Bronchial epithelial cell (primary cell): Measurements from ENCODE around the gene CCT2. TPM values are rescaled to one million over a fixed set of nuclear protein-coding genes. Genes with fewer than 3 reads are reported as not detected.

Source experiments
- DNase-seq: peaks from one replicate; pipeline ENCODE4 v3.0.0-alpha.2; 2010; ENCODE audit warnings: low read depth
- FAIRE-seq: peaks from 2 replicates; lab custom pipeline; 2011; peaks lifted over from hg19 to GRCh38; lab: Jason Lieb, UNC
- H3K27me3 ChIP-seq: 2 replicates; pipeline ENCODE4 v1.5.1; 2011; ENCODE audit warnings: low read length; ENCODE audit not compliant: control insufficient read depth, insufficient read depth
- H3K36me3 ChIP-seq: 2 replicates; pipeline ENCODE4 v1.5.1; 2011; ENCODE audit warnings: low read length; ENCODE audit not compliant: control insufficient read depth, insufficient read depth
- H3K4me3 ChIP-seq: 2 replicates; pipeline ENCODE4 v1.5.1; 2011; ENCODE audit warnings: mild to moderate bottlenecking, low read depth, low read length, control low read depth
- total RNA-seq: library from RNA; depleted of rRNA; stranded (reverse); fragments of >200 nt; gene quantifications from 2 replicates; pipeline ENCODE4 v1.2.1, GENCODE V29; 2014
- TF ChIP-seq, protein P1 (sequence below): IDR thresholded peaks from 2 replicates; pipeline ENCODE4 v1.5.1; 2011; ENCODE audit warnings: mild to moderate bottlenecking, moderate library complexity, low read length, control low read depth, inconsistent platforms; ENCODE audit not compliant: insufficient read depth, severe bottlenecking

The CCT2 gene
- total RNA-seq, 1 donor from 2014 or later: 235 TPM

DNA sequence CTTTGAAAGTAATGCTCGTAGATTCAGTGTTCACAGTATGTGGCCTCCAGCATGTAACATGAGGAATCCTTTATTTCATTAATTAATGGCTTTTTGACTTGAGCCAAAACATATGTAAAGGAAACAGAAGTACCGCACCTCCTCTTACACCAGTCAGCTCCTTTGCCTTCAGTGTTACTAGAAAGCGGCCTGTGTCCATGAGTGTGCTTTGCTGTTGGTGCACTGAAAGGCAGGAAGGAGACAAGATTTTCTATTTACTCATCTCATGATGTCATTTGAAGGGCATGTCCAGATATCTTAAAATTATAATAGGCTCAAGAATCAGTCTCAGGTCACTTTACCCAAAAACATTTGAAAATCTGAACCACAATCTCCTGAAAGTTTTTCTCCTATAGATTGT is 9.9 kb upstream of the CCT2 start:
- TF ChIP-seq, protein P1, sequence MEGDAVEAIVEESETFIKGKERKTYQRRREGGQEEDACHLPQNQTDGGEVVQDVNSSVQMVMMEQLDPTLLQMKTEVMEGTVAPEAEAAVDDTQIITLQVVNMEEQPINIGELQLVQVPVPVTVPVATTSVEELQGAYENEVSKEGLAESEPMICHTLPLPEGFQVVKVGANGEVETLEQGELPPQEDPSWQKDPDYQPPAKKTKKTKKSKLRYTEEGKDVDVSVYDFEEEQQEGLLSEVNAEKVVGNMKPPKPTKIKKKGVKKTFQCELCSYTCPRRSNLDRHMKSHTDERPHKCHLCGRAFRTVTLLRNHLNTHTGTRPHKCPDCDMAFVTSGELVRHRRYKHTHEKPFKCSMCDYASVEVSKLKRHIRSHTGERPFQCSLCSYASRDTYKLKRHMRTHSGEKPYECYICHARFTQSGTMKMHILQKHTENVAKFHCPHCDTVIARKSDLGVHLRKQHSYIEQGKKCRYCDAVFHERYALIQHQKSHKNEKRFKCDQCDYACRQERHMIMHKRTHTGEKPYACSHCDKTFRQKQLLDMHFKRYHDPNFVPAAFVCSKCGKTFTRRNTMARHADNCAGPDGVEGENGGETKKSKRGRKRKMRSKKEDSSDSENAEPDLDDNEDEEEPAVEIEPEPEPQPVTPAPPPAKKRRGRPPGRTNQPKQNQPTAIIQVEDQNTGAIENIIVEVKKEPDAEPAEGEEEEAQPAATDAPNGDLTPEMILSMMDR: no peak
- Histone ChIP-seq H3K36me3 (peaks cover 8% of the 10 kb centered on the region), H3K27me3 (no peaks in the 10 kb centered on the region), H3K4me3 (no peak overlapping the region)
- DNase-seq (no peak), FAIRE-seq (no peak)

DNA sequence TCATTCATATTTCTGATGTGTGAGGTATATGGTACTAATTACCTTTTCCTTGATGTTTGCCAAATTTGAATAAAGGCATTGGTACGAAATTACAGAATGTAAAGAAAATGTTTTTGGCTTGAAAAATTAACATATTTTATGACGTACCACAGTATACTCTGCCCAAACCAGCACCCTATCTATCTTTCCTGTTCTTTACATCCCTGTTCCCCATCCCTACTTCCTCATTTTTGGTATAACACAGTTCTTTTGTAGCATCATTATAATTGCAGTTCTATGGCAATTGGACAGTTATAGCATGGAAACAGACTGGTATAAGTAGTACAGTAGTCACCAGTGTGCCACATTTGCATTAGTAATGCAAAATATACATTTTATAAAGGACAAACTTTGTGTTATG is 7.0 kb upstream of the CCT2 start:
- DNase-seq (no peak), FAIRE-seq (no peak)
- H3K4me3 ChIP-seq: no peak overlapping the region

DNA sequence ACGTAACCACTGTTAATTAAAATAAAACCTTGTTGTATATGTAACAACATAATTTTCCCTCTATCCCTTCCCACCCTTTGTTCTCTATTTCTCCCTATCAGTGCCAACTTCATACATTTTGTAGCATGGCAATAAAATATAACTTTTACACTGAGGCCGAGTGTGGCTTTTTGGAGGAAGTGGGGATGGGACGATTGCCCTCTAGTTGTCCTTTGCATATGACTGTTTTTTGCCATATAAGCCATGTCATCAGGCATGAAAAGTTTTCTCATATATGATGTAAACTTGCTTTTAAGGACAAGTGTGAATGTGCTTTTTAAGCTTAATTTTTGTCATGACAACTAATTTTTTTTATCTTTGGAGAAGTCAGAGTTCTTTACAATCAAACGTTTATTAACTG is 6.2 kb upstream of the CCT2 start:
- TF ChIP-seq, protein P1: no peak
- H3K27me3 ChIP-seq: no peaks in the 10 kb centered on the region
- DNase-seq: no peak
- peaks cover 4% of the 10 kb centered on the region for H3K36me3 ChIP-seq
- no peak overlapping the region for H3K4me3 ChIP-seq
- FAIRE-seq: no peak

More for the DNA sequence above, 7.0 kb upstream of the CCT2 start:
- peaks cover 5% of the 10 kb centered on the region for H3K36me3 ChIP-seq
- no peaks in the 10 kb centered on the region for H3K27me3 ChIP-seq
- TF ChIP-seq, protein P1: no peak

DNA sequence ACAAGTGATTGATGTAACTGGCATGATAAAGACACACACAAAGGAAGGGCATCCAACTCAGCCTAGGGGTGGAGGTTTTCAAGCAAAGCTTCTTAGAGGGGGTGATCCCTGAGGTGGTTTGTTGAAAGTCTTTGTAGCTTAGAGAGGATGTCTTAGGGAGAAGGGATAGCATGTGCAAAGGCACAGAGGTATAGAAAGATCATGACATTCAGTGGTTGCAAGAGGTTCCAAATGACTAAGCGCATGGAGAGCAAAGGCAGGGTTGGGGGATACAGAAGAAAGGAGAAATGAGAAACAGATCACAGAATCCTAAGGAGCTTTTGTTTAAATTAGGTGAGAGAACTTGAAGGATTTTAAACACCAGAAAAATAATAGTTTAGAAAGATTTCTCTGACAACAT is 5.2 kb upstream of the CCT2 start:
- Histone ChIP-seq H3K27me3 (no peaks in the 10 kb centered on the region), H3K36me3 (no peaks in the 10 kb centered on the region), H3K4me3 (no peak overlapping the region)
- TF ChIP-seq, protein P1: no peak
- no peak for FAIRE-seq
- no peak for DNase-seq

DNA sequence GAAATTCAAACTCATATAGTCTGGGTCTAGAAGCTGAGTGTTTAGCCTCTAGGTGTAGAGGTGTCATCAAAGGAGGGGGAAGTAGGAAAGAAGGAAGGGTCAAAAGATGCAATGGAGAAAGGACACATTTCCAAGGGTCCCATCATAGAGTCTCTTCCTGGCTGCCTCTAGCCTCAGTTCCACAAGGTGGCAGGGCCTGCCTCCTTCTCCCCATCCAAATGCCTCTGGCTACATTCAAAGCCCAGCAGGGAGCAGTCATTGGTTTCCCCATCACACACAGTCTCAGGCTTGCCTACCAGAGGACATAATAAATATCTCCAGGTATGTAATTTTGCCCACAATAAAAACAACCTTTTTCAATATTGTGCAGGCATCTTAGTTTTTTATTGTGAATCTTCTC is 2.1 kb upstream of the CCT2 start:
- FAIRE-seq (no peak), DNase-seq (peak; percentile 33)
- peaks cover 5% of the 10 kb centered on the region for H3K36me3 ChIP-seq
- TF ChIP-seq, protein P1: peak; percentile 23
- H3K27me3 ChIP-seq: no peaks in the 10 kb centered on the region
- no peak overlapping the region for H3K4me3 ChIP-seq

DNA sequence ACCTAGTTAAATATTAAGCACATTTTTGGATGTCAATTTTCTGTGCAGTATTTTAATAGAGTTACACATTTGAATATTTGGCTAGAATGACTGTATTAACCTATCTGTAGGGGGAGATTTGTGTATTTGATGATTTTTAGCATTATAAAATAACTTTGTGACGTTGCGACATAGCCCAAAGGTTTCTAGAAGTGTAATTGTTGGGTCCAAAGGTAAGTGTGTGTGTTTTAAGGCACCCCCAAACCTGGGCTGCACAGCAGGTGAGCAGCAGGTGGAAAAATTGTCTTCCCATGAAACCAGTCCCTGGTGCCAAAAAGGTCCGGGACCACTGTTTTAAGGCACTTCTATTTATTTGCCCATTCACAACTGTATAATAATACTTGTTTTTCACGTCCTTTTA is 3.3 kb downstream of the CCT2 start:
- Histone ChIP-seq H3K27me3 (no peaks in the 10 kb centered on the region), H3K36me3 (peaks cover 12% of the 10 kb centered on the region), H3K4me3 (no peak overlapping the region)
- FAIRE-seq: no peak
- no peak for DNase-seq
- TF ChIP-seq, protein P1: no peak
